Adrenal gland (tissue), 12 donors: ENCODE measurements around the gene SAFB. TPM values are rescaled to one million over a fixed set of nuclear protein-coding genes. Genes with fewer than 3 reads are reported as not detected.

Experiments
- DNase-seq, 7 donors: peaks; one replicate each; pipeline ENCODE4 v3.0.0-alpha.2; 2019 to 2020
- H3K27ac ChIP-seq, 5 donors: fragments of 200-600 bp; sonication (generic) in 4 of 5; 1 replicate in 3 of 5; 2 replicates in 2 of 5; pipeline versions ENCODE4 v1.5.1 to v1.8.0; 2016 to 2020; ENCODE audit warnings: mild to moderate bottlenecking in 1 of 5
- H3K27me3 ChIP-seq: fragments of 200-600 bp; 2 replicates; pipeline ENCODE4 v1.8.0; 2021
- H3K36me3 ChIP-seq, 2 donors: fragments of 200-600 bp; replicated peaks in 1 of 2; 1 replicate in 1 of 2; 2 replicates in 1 of 2; pipeline versions ENCODE4 v1.5.1 to v1.8.0; 2018 to 2022
- H3K4me1 ChIP-seq, 2 donors: fragments of 200-600 bp; replicated peaks in 1 of 2; 1 replicate in 1 of 2; 2 replicates in 1 of 2; pipeline versions ENCODE4 v1.5.1 to v1.8.0; 2018 to 2021
- H3K4me3 ChIP-seq, 4 donors: fragments of 200-600 bp; sonication (generic) in 3 of 4; one replicate each; pipeline ENCODE4 v1.5.1; 2016 to 2018
- H3K9me3 ChIP-seq, 3 donors: fragments of 200-600 bp; sonication (generic) in 1 of 3; replicated peaks in 1 of 3; 1 replicate in 2 of 3; 2 replicates in 1 of 3; pipeline versions ENCODE4 v1.5.1 to v1.8.0; 2016 to 2021
- POLR2A ChIP-seq, 2 donors: fragments of 450-650 bp; IDR thresholded peaks; one replicate each; pipeline ENCODE4 v1.6.1; 2017; ENCODE audit warnings: antibody characterized with exemption in 2 of 2, mild to moderate bottlenecking in 2 of 2, moderate library complexity in 1 of 2
- WGBS, 4 donors: extraction: QIAGEN DNeasy Blood & Tissue Kit in 2 of 4; methylation state at CpG; one replicate each; pipeline versions ENCODE4 v1.1.5 to v1.1.7; 2013 to 2017; 5-methylcytosine and 5-hydroxymethylcytosine counted together
- intact Hi-C, 2 donors: fragments of 100-400 bp; cut with DNase I; formaldehyde crosslinking; loops; one replicate each; pipeline versions ENCODE4 v1.14.1 to v1.15.0; 2022 to 2023
- polyA plus RNA-seq, 3 donors: library from polyadenylated mRNA; stranded (reverse); fragments of 200-250 nt in 2 of 3; fragments of 350-450 nt in 1 of 3; fragmentation: Illumina TruSeq in 1 of 3; extraction: RNeasy Lipid Tissue Mini Kit (QIAGEN cat#74804) in 1 of 3; gene quantifications; one replicate each; pipeline ENCODE4 v1.2.3, GENCODE V29; 2013 to 2014
- total RNA-seq, 9 donors: library from RNA; depleted of rRNA in 4 of 9; stranded (reverse); fragments of >200 nt in 4 of 9; fragments of 120-200 nt in 1 of 9; fragmentation: NEBNext Ultra II Directional in 1 of 9; extraction: Animal tissue kit (Norgen Biotek cat#: 25700) in 1 of 9; gene quantifications; one replicate each; pipeline versions ENCODE4 v1.1.0 to v1.2.4, GENCODE V29; 2013 to 2023
- TF ChIP-seq, protein P1 (sequence below), 6 experiments: fragments of 450-650 bp in 4 of 6; fragments of 200-600 bp in 2 of 6; sonication (generic) in 1 of 6; IDR thresholded peaks; 1 replicate in 5 of 6; 2 replicates in 1 of 6; pipeline versions ENCODE4 v1.5.1 to v1.8.0; 2016 to 2021; ENCODE audit warnings: antibody characterized with exemption in 6 of 6, mild to moderate bottlenecking in 2 of 6, moderate library complexity in 1 of 6
- donor health status: healthy with polysubstance abuse.
- donor health status: Bipolar disorder and iron deficiency.
- donor health status: DM: yes; HTN: yes; CAD: no.
- donor health status: DM: no; HTN: no; CAD: no.
- donor health status: DM: no; HTN: no; CAD: no.
- donor health status: DM: yes; HTN: yes; CAD: no.

The SAFB gene
- total and polyA plus RNA-seq, 12 donors: 38.4 to 125 (median 55.5) TPM

GRCh38 chr19:5642204-5642603, 19.3 kb downstream of the SAFB start:
- peak; percentile 42 to 82 (median 73) for DNase-seq
- peaks cover 0 to 56% of the 10 kb centered on the region in 2 donors for H3K36me3 ChIP-seq
- TF ChIP-seq, protein P1, sequence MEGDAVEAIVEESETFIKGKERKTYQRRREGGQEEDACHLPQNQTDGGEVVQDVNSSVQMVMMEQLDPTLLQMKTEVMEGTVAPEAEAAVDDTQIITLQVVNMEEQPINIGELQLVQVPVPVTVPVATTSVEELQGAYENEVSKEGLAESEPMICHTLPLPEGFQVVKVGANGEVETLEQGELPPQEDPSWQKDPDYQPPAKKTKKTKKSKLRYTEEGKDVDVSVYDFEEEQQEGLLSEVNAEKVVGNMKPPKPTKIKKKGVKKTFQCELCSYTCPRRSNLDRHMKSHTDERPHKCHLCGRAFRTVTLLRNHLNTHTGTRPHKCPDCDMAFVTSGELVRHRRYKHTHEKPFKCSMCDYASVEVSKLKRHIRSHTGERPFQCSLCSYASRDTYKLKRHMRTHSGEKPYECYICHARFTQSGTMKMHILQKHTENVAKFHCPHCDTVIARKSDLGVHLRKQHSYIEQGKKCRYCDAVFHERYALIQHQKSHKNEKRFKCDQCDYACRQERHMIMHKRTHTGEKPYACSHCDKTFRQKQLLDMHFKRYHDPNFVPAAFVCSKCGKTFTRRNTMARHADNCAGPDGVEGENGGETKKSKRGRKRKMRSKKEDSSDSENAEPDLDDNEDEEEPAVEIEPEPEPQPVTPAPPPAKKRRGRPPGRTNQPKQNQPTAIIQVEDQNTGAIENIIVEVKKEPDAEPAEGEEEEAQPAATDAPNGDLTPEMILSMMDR (IDR thresholded peaks at IDR 0.05): no peak
- TF ChIP-seq POLR2A (IDR thresholded peaks at IDR 0.05): no peak

DNA sequence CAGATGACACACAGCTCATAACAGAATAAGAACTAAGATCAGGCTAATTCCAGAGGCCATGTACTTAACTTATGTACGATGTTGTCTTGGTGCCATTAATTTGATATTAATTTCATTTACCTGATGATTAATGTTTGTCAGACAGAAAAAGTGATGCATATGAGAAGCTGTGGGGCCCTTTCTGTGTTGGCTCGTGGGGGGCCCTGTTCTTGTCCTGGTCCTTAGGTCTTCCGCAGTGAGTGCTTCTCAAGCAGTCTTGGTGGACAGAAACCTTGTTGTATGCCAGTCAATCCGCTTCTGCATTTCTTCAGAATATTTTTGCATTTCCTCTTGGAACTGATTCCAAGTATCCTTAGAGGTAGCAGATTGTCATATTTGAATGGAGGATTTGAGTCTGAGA, 20.2 kb downstream of the SAFB start:
- WGBS, 4 donors: 76 to 82% (median 81%) methylated on average over 4 of the region's 4 CpGs
- TF ChIP-seq, protein P1 (IDR thresholded peaks at IDR 0.05): no peak
- TF ChIP-seq POLR2A (IDR thresholded peaks at IDR 0.05): no peak
- intact Hi-C loops: no loop called here
- H3K27ac ChIP-seq: peak overlapping the region in 4 of 5 donors; percentile 32 to 68 (median 58)
- H3K4me1 ChIP-seq: peaks cover 21 to 52% of the 10 kb centered on the region in 2 donors
- no peak overlapping the region for H3K4me3 ChIP-seq
- no peaks in the 10 kb centered on the region for H3K9me3 ChIP-seq
- no peaks in the 10 kb centered on the region for H3K27me3 ChIP-seq
- peak in 1 of 7 donors; percentile 29 for DNase-seq
- H3K36me3 ChIP-seq: peaks cover 0 to 65% of the 10 kb centered on the region in 2 donors

More at GRCh38 chr19:5642204-5642603, 19.3 kb downstream of the SAFB start:
- Histone ChIP-seq H3K4me3 (no peak overlapping the region), H3K4me1 (peaks cover 29 to 60% of the 10 kb centered on the region in 2 donors), H3K27ac (peak overlapping the region in 4 of 5 donors; percentile 3 to 68 (median 64)), H3K27me3 (no peaks in the 10 kb centered on the region), H3K9me3 (no peaks in the 10 kb centered on the region)
- intact Hi-C loops: no loop called here
- WGBS, 4 donors: 39 to 61% (median 53%) methylated on average over 2 of the region's 2 CpGs

DNA sequence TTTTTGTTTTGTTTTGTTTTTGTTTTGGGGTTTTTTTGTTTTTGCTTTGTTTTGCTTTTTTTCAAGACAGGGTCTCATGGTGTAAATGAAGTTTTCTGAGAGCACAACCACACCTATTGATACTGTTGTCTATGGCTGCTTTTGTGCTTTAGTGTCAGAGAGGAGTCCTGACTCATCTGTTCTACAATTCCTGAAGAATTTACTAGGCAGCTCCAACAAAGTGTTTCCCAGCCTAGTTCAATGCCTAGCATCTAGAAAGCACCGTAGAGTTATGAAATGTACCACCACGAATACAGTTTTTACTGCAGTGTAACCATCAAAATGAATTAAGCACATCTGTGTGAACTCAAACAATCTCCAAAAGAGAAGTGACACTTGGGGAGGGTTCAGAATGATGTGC, 21.2 kb downstream of the SAFB start:
- H3K36me3 ChIP-seq: peaks cover 0 to 70% of the 10 kb centered on the region in 2 donors

GRCh38 chr19:5645409-5645808, 22.5 kb downstream of the SAFB start:
- Histone ChIP-seq H3K36me3 (peaks cover 0 to 79% of the 10 kb centered on the region in 2 donors), H3K4me1 (peaks cover 17 to 42% of the 10 kb centered on the region in 2 donors), H3K9me3 (no peaks in the 10 kb centered on the region), H3K4me3 (no peak overlapping the region), H3K27ac (no peak overlapping the region), H3K27me3 (no peaks in the 10 kb centered on the region)
- intact Hi-C loops: no loop called here
- DNase-seq: peak in 1 of 7 donors; percentile 23
- WGBS, 4 donors: 89 to 96% (median 93%) methylated on average over 5 of the region's 5 CpGs
- TF ChIP-seq, protein P1 (IDR thresholded peaks at IDR 0.05): no peak
- TF ChIP-seq POLR2A (IDR thresholded peaks at IDR 0.05): no peak

More for the DNA sequence above, 21.2 kb downstream of the SAFB start:
- no peak overlapping the region for H3K4me3 ChIP-seq
- 61 to 80% (median 76%) methylated on average over 2 of the region's 2 CpGs for WGBS, 4 donors
- no peaks in the 10 kb centered on the region for H3K27me3 ChIP-seq
- no peaks in the 10 kb centered on the region for H3K9me3 ChIP-seq
- no peak for TF ChIP-seq POLR2A (IDR thresholded peaks at IDR 0.05)
- TF ChIP-seq, protein P1 (IDR thresholded peaks at IDR 0.05): no peak
- DNase-seq: no peak
- intact Hi-C loops: no loop called here
- peaks cover 17 to 42% of the 10 kb centered on the region in 2 donors for H3K4me1 ChIP-seq
- peak overlapping the region in 1 of 5 donors; percentile 7 for H3K27ac ChIP-seq
